HG02884 (cell line): ENCODE results near the gene PCSK6.

Source experiments
- ATAC-seq: cut with Tn5 transposase; IDR thresholded peaks from one replicate; pipeline ENCODE4 v1.9.1; 2021; ENCODE audit warnings: mild to moderate bottlenecking, moderate library complexity; ENCODE audit not compliant: unreplicated experiment

Gene PCSK6

GRCh38 chr15:101489599-101490407 is at the start of gene PCSK6:
Gene PCSK6 (minus strand): TSS chr15:101489707. CDS start chr15:101489670, 37 bp downstream.
- no peak for ATAC-seq

DNA sequence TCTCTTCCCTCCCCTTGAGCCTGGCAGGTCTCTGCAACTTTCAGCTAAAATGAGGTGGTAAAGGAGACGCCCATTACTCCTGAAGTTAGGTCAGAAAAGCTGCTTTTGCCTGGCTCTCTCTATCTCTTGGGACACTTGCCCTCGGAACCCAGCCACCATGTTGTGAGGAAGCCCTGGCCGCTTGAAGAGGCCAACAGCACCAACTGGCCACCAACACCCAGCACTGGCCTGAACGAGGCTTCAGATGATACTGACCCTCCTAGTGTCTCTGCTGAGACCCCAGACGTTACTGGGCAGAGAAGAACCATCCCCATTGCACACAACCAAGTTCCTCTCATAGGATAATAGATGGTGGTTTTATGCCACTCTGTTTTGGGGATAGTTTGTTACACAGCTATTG is 49.5 kb upstream of the PCSK6 start:
- ATAC-seq, result no peak

- no peak for ATAC-seq
Observed at GRCh38 chr15:101538177-101538576, 48.7 kb upstream of the PCSK6 start.

GRCh38 chr15:101537483-101538080 is 48.1 kb upstream of the PCSK6 start:
- ATAC-seq, result no peak

DNA sequence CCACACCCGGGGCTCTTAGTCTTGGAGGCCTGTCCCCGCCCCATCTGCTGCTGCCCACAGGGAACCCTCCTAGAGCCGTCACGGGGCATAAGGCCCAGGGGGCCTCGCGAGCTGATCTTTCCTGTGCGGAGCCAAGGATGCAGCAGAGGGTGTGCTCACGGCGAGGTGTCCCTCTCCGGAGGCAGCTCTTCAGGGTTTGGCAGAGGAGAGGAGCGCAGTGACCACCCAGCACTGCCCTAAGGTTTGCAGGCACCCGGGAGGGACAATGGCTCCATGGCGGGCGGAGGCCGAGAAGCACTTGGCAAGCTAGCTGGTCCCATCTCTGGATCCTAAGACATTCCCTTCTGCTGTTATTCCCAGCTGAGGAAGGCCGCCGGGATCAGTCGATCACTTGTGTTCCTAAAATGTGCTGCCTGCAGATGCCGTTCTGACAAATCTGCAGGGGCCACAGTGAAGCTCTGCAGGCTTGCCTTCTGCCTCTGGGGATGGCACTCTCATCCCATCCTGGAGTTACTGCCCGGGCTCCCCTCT is 47.4 kb upstream of the PCSK6 start:
- ATAC-seq, result no peak

GRCh38 chr15:101536166-101536874 is 46.8 kb upstream of the PCSK6 start:
- no peak for ATAC-seq

- ATAC-seq, result no peak
Observed at GRCh38 chr15:101535170-101535902, 45.8 kb upstream of the PCSK6 start.

- no peak for ATAC-seq
Observed at GRCh38 chr15:101534376-101534970, 45.0 kb upstream of the PCSK6 start.

GRCh38 chr15:101533371-101534140 is 44.0 kb upstream of the PCSK6 start:
- no peak for ATAC-seq

- no peak for ATAC-seq
Observed at GRCh38 chr15:101532865-101533264, 43.4 kb upstream of the PCSK6 start.

- no peak for ATAC-seq
Observed at GRCh38 chr15:101531170-101531569, 41.7 kb upstream of the PCSK6 start.

DNA sequence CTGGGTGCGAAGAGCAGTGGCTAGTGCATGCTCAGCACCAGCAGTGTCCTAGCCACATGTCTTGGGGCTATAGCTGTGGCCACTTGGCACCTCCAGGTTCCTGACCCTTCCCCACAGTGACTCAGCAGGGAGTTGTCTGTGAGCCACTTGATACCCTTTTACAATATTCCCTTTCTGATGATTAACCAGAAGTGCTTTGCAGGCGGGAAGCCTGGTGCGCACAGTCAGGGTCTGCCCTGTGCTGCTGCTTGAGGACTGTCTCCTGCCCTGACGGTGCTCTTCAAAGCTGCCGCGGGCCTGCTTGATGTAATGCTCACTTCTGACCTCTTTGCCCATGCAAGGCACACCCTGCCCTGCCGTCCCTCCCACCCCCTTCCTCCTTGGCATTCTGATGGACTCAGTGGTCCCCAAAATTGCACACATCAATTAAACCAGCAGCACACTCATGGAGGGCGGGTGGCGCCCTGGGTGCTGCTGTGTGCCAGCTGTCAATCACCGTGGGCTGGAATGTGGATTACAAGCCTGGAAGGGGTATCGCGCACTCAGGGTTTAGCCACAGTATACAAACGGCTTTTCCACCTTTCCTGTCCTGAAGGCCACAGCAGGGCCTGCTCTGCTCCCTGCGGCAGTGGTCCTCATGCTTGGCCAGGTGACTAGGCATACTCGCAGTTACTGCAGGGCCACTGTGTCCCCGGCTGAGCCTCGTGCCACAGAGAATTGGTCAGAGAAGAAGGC is 40.9 kb upstream of the PCSK6 start:
- ATAC-seq, result no peak

GRCh38 chr15:101528917-101529299 is 39.4 kb upstream of the PCSK6 start:
- ATAC-seq, result no peak

DNA sequence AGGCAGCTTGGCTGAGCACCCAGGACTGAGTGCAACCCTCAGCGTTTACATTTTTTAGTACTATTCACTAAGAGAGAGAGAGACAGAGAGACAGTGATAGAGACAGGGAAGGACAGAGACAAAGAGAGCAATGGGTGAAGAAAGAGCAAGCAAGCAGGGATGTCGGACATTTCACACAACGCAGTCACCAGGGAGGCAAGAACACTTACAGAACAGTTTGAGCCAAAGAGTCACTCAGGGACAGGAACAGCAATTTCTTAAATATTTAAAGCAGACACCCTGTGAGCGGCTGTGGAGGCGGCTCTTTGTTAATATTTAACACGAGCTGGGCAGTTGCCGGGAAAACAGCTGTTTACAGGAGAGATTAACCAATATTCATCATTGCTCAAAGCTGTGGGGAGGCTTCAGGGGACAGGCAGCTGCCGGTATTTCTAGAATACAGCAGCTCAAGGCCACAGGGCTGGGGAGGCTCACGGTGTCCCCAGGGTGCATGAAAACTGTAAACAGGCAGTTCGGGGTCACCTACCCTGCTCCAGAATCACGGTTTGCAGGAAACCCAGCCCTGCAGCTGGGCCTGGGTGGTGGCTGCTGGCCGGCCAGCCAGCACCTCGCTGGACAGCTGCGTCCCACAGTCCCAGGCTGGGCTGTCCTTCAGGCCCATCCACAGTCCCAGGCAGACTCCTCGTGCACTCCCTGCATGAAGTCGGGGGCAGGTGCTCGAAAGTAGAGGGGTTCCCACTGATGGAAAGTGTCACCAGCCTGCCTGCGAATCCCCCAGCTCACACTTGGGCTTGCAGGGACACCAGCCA is 38.8 kb upstream of the PCSK6 start:
- ATAC-seq, result no peak

GRCh38 chr15:101526890-101527289 is 37.4 kb upstream of the PCSK6 start:
- no peak for ATAC-seq

GRCh38 chr15:101526442-101526841 is 36.9 kb upstream of the PCSK6 start:
- no peak for ATAC-seq

DNA sequence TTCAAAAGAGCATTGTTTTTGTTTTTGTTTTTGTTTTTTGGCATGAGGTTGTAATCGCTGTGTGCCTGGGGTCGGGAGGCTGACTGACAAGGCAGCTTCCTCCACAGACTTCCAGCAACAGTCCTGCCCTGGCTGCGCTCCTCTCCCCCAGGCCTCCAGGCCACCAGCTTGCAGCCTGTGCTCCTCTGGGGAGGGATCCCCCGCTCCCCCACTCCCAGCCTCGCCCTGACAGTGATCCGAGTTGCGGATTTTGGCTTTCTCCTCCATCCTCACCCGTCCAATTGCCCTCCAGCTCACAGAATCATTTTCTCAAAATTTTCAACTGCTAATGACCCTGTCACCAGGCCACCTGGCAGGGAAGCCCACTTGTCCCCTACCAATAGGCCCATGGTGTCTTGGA is 36.5 kb upstream of the PCSK6 start:
- no peak for ATAC-seq

DNA sequence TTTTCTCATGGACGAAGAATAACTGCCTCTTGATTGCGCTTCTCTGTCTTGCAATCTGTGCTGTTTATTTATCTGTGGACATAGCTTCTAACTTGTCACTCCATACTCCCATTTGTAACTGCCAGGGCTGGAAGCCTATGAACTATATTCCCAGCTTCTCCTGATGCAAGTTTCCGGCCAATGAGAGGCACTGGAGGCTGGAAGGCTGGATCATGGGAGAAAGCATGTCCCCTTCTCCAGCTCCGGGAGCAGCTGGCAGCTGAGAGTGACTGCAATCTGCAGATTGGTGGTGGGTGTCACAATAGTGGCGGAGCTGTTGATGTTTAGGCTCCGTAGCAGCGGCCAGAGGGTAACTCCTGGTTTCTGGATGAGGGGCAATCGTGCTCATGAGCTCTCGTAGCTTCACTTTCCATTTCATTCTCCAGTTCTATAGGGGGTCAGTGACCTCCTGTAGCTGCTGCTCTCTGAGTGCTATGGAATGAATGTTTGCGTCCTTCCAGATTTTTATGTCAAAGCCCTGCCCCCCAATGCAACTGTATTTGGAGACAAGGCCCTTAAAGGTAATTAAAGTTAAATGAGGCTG is 35.7 kb upstream of the PCSK6 start:
- ATAC-seq, result no peak
